ENCODE data around the gene EPB41L2.

The EPB41L2 gene

GRCh38 chr6:130932921-130933320 is 130.1 kb downstream of the EPB41L2 start:
- no peak overlapping the region for H3K4me3 ChIP-seq (ENCODE audit: low read depth in 1 of 2, low read length in 1 of 2)
- TF ChIP-seq, protein P1, sequence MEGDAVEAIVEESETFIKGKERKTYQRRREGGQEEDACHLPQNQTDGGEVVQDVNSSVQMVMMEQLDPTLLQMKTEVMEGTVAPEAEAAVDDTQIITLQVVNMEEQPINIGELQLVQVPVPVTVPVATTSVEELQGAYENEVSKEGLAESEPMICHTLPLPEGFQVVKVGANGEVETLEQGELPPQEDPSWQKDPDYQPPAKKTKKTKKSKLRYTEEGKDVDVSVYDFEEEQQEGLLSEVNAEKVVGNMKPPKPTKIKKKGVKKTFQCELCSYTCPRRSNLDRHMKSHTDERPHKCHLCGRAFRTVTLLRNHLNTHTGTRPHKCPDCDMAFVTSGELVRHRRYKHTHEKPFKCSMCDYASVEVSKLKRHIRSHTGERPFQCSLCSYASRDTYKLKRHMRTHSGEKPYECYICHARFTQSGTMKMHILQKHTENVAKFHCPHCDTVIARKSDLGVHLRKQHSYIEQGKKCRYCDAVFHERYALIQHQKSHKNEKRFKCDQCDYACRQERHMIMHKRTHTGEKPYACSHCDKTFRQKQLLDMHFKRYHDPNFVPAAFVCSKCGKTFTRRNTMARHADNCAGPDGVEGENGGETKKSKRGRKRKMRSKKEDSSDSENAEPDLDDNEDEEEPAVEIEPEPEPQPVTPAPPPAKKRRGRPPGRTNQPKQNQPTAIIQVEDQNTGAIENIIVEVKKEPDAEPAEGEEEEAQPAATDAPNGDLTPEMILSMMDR (IDR thresholded peaks at IDR 0.05): no peak
- no peaks in the 10 kb centered on the region for H3K36me3 ChIP-seq
- H3K27ac ChIP-seq: no peak overlapping the region
- no peaks in the 10 kb centered on the region for H3K4me1 ChIP-seq (ENCODE audit: control insufficient read depth in 1 of 2, insufficient read depth in 1 of 2, low read depth in 1 of 2, low read length in 1 of 2)
- H3K9me3 ChIP-seq: no peaks in the 10 kb centered on the region
- no peaks in the 10 kb centered on the region for H3K27me3 ChIP-seq

GRCh38 chr6:130932438-130932837 is 130.6 kb downstream of the EPB41L2 start:
- H3K9me3 ChIP-seq: no peaks in the 10 kb centered on the region
- no peak overlapping the region for H3K27ac ChIP-seq
- H3K4me1 ChIP-seq (ENCODE audit: control insufficient read depth in 1 of 2, insufficient read depth in 1 of 2, low read depth in 1 of 2, low read length in 1 of 2): no peaks in the 10 kb centered on the region
- H3K36me3 ChIP-seq: no peaks in the 10 kb centered on the region
- no peaks in the 10 kb centered on the region for H3K27me3 ChIP-seq
- H3K4me3 ChIP-seq (ENCODE audit: low read depth in 1 of 2, low read length in 1 of 2): no peak overlapping the region
- TF ChIP-seq, protein P1 (IDR thresholded peaks at IDR 0.05): no peak

DNA sequence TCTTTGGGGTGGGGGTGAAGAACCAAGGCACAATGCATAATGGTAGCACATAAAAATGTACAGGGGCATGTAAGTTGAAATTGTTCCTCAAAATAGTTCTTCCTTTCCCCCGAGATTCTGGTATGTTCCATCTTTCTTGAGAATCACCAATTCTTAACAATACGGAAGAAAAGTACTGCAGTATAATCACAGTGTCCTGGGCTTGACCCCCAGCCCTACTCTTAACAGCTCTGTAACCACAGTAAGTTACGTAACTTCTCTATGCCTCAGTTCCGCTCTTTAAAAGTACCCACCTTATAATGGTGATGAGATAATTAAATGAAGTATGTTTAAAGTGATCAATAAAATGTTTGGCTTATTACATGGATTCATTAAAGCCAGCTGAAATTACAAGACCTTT is 131.4 kb downstream of the EPB41L2 start:
- Histone ChIP-seq H3K4me3 (ENCODE audit: low read depth in 1 of 2, low read length in 1 of 2) (no peak overlapping the region), H3K4me1 (ENCODE audit: control insufficient read depth in 1 of 2, insufficient read depth in 1 of 2, low read depth in 1 of 2, low read length in 1 of 2) (no peaks in the 10 kb centered on the region), H3K9me3 (no peaks in the 10 kb centered on the region), H3K36me3 (no peaks in the 10 kb centered on the region), H3K27ac (no peak overlapping the region), H3K27me3 (no peaks in the 10 kb centered on the region)
- TF ChIP-seq, protein P1 (IDR thresholded peaks at IDR 0.05): no peak

DNA sequence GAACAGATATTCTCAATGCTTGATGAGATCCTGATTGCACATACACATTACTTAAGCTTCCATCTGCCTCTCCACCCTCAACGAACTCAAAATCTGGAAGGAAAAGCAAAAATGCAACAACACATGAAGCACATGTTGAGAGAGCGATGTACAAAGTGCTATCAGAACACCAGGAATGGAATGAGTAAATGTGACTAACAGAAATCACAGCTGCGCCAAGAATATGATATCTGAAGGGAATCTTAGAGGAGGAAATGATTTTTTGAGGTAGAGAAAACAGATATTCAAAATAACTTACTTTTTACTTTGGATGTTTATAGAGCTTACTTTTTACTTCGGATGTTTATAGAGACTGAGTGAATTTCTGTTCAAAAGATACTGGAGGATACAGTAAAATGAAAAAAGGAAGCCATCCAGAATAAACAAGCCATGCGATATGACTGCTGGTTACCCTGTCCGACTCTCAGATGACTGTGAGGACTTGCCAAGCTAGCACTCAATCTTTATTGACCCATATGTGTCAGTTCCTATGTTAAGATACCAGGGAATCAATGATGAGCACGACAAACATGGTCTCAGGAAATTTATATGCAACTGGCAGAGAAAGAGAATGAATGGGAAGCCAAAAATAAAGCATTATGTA is 133.9 kb downstream of the EPB41L2 start:
- no peaks in the 10 kb centered on the region for H3K9me3 ChIP-seq
- H3K36me3 ChIP-seq: no peaks in the 10 kb centered on the region
- TF ChIP-seq, protein P1 (IDR thresholded peaks at IDR 0.05): no peak
- no peaks in the 10 kb centered on the region for H3K27me3 ChIP-seq
- H3K4me3 ChIP-seq (ENCODE audit: low read depth in 1 of 2, low read length in 1 of 2): no peak overlapping the region
- H3K27ac ChIP-seq: no peak overlapping the region
- no peaks in the 10 kb centered on the region for H3K4me1 ChIP-seq (ENCODE audit: control insufficient read depth in 1 of 2, insufficient read depth in 1 of 2, low read depth in 1 of 2, low read length in 1 of 2)

GRCh38 chr6:130928158-130928912 is 134.7 kb downstream of the EPB41L2 start:
- no peaks in the 10 kb centered on the region for H3K4me1 ChIP-seq (ENCODE audit: control insufficient read depth in 1 of 2, insufficient read depth in 1 of 2, low read depth in 1 of 2, low read length in 1 of 2)
- no peak overlapping the region for H3K27ac ChIP-seq
- H3K4me3 ChIP-seq (ENCODE audit: low read depth in 1 of 2, low read length in 1 of 2): no peak overlapping the region
- TF ChIP-seq, protein P1 (IDR thresholded peaks at IDR 0.05): no peak
- no peaks in the 10 kb centered on the region for H3K9me3 ChIP-seq
- H3K27me3 ChIP-seq: no peaks in the 10 kb centered on the region
- no peaks in the 10 kb centered on the region for H3K36me3 ChIP-seq
